HG03097 (cell line): ENCODE measurements around the gene METTL2A.
"Not testable (repeated sequence)": the region's sequence is repeated elsewhere in the genome, so short reads cannot be mapped to it uniquely, and the experiment has no call there.

Experiments used
- ATAC-seq: cut with Tn5 transposase; IDR thresholded peaks from one replicate; pipeline ENCODE4 v1.9.1; 2021; ENCODE audit not compliant: unreplicated experiment, low FRiP score

Gene METTL2A

GRCh38 chr17:62471380-62471880, 47.7 kb downstream of the METTL2A start:
- ATAC-seq, result not testable (repeated sequence)

- not testable (repeated sequence) for ATAC-seq
These were observed 49.6 kb downstream of the METTL2A start for GRCh38 chr17:62473030-62473982.

GRCh38 chr17:62477111-62477510, 53.4 kb downstream of the METTL2A start:
- ATAC-seq, result not testable (repeated sequence)

GRCh38 chr17:62477718-62478408, 54.2 kb downstream of the METTL2A start:
- ATAC-seq, result peak; percentile 29

- peak; percentile 71 for ATAC-seq
These were observed 54.8 kb downstream of the METTL2A start, which contains the start of gene TLK2 for GRCh38 chr17:62478424-62478879. Gene TLK2, plus strand, starts transcription at chr17:62478825. Its CDS starts 2,301 bp downstream, at chr17:62481126.

- ATAC-seq, result peak; percentile 33
These were observed 55.4 kb downstream of the METTL2A start for GRCh38 chr17:62478880-62479638.

GRCh38 chr17:62479639-62480258, 56.1 kb downstream of the METTL2A start:
- ATAC-seq, result not testable (repeated sequence)

- ATAC-seq, result not testable (repeated sequence)
These were observed 58.9 kb downstream of the METTL2A start for GRCh38 chr17:62482553-62482952.

GRCh38 chr17:62490990-62491389, 67.3 kb downstream of the METTL2A start:
- not testable (repeated sequence) for ATAC-seq

- not testable (repeated sequence) for ATAC-seq
These were observed 69.5 kb downstream of the METTL2A start for GRCh38 chr17:62493049-62493655.

GRCh38 chr17:62494073-62494472, 70.4 kb downstream of the METTL2A start:
- ATAC-seq, result not testable (repeated sequence)

GRCh38 chr17:62496344-62496743, 72.6 kb downstream of the METTL2A start:
- not testable (repeated sequence) for ATAC-seq

GRCh38 chr17:62498796-62499195, 75.1 kb downstream of the METTL2A start:
- not testable (repeated sequence) for ATAC-seq
